OCI-M1 (cell line): ENCODE data around the gene ACAA1.
"Not testable (repeated sequence)": the region's sequence is repeated elsewhere in the genome, so short reads cannot be mapped to it uniquely, and the experiment has no call there.

Source experiments
- DNase-seq: peaks from one replicate; lab custom pipeline; 2025; lab: John Stamatoyannopoulos, UW

ACAA1 gene

GRCh38 chr3:38101811-38102443 lies 35.0 kb downstream of the ACAA1 start:
- DNase-seq = no peak

- DNase-seq = no peak
Observed at GRCh38 chr3:38100498-38100897, 36.4 kb downstream of the ACAA1 start.

GRCh38 chr3:38099518-38099917 lies 37.4 kb downstream of the ACAA1 start:
- DNase-seq = no peak

GRCh38 chr3:38098376-38098723 lies 38.6 kb downstream of the ACAA1 start:
- DNase-seq = no peak

GRCh38 chr3:38097446-38098375 lies 39.2 kb downstream of the ACAA1 start:
- no peak for DNase-seq

- no peak for DNase-seq
Observed at GRCh38 chr3:38095669-38096483, 41.1 kb downstream of the ACAA1 start.

- no peak for DNase-seq
Observed at GRCh38 chr3:38094999-38095398, 41.9 kb downstream of the ACAA1 start.

- no peak for DNase-seq
Observed at GRCh38 chr3:38090453-38090852, 46.5 kb downstream of the ACAA1 start.

- DNase-seq = no peak
Observed at GRCh38 chr3:38089163-38089562, 47.8 kb downstream of the ACAA1 start.

- DNase-seq = no peak
Observed at GRCh38 chr3:38088126-38089078, 48.5 kb downstream of the ACAA1 start.

GRCh38 chr3:38087278-38087677 lies 49.6 kb downstream of the ACAA1 start:
- DNase-seq = not testable (repeated sequence)

- no peak for DNase-seq
Observed at GRCh38 chr3:38086496-38086895, 50.4 kb downstream of the ACAA1 start.

GRCh38 chr3:38085943-38086324 lies 51.0 kb downstream of the ACAA1 start:
- no peak for DNase-seq

- DNase-seq = no peak
Observed at GRCh38 chr3:38085311-38085942, 51.5 kb downstream of the ACAA1 start.

GRCh38 chr3:38084334-38085310 lies 52.3 kb downstream of the ACAA1 start:
- no peak for DNase-seq

GRCh38 chr3:38083871-38084333 lies 53.0 kb downstream of the ACAA1 start:
- no peak for DNase-seq

GRCh38 chr3:38083254-38083653 lies 53.7 kb downstream of the ACAA1 start:
- not testable (repeated sequence) for DNase-seq

- DNase-seq = not testable (repeated sequence)
Observed at GRCh38 chr3:38082296-38082695, 54.6 kb downstream of the ACAA1 start.

GRCh38 chr3:38077073-38077472 lies 59.9 kb downstream of the ACAA1 start:
- not testable (repeated sequence) for DNase-seq
